ENCODE results near the gene TMEM26.
"Not testable (repeated sequence)": the region's sequence is repeated elsewhere in the genome, so short reads cannot be mapped to it uniquely, and the experiment has no call there.

TMEM26 gene

DNA sequence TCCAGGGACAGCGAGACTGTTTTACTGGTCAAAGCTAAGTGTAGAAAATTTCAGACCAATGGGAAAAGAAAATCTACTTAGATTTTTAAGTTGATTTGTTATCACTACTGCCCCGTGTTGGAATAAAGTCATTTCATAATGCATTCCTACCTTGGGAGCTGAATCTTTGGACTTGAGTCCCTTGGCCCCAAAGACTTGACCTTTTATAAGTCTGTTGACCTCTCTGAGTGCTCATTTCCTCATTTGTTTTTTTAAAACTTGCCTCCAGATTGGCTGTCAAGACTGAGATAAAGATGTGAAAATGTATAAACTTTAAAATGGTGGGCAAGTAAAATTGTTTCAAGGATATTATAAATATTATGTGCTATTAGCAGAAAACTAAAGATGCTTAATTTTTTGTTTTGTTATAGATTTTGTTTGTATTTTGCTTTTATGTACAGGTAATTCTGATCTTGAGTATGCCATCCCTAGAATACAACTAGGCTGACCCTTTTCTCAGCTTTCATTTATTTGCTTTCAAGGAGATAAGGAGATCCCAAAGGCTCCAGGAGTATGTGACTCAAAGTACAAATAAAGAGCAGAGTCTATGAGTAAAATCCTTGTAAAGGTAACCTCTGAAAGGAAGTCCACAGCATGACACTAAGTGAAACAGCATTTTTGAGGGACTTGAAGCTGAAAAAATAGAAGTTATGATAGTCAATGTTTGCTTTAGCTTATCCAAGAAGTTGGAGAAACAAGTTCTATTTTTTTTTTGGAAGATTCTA is 54.6 kb downstream of the TMEM26 start:
- no peak for DNase-seq

DNA sequence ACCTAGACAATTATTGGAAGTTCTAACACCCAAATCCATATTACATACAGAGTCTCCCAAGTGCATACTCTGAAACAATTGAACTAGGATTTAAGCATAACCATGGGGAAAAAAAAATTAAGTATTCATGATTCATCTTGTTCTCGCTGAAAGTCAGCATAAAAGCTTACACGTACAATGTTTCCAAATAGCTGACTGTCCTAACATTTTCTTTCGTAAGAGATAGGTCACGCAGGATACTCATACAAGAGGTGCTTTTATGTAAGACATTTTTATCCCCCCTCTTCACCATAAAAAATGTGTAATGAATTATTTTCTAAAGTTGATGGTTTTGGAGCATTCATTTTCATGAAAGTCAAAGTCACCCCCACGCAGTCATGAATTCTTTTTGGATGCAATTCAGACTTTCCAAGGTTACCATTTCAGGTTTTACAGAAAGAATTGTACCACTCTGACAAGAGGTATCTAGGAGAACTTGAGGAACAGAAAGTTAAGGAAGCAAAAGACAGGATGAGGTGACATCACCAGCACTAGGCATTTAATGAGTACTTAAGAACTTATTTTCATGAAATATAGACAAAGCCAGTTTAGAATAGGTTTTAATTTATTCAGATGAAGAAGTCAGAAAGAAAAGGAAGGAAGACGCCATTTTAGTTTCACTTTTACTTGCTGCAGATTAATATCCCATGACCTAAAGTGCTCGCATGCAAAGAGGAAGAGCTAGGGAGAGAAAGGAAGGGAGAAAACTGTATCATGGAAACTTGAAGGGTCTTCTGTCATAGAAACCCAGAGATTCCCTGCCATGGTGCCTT is 55.8 kb downstream of the TMEM26 start:
- DNase-seq = no peak

DNA sequence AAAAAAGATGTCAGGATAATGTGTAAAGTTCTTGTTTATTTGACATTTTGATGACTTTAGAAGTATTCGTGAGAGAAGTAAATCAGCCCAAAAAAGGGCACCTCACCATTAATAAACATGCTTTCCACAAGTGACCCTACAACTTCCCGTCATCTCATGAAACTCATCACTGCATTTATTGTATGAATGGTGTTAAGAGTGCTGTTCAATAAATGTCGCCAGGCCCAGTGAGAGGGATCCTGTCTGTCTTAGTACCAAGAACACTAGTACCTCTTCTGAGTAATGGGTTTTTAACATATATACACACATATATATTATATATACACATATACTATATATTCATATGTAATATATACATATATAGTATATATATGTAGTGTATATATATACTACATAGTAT is 61.9 kb downstream of the TMEM26 start:
- no peak for DNase-seq

GRCh38 chr10:61390851-61391250 is 62.3 kb downstream of the TMEM26 start:
- DNase-seq = no peak

DNA sequence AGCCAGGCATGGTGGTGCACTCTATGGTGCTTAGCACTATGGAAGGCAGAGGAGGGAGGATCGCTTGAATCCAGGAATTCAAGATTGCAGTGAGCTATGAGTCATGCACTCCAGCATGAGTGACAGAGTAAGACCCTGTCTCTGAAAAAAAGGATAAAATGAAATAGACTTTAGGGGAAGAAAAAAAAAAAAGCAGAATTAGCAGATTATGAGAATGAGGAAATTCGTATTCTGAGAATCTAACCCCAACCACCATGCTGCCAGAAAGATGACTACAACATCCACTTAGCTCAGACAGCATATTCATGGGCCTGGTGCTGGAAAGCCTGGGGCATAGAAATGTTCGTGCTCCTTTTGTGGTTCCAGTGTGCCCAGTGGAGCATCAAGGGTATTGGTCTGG is 63.3 kb downstream of the TMEM26 start:
- DNase-seq = no peak

- not testable (repeated sequence) for DNase-seq
These were observed 64.2 kb downstream of the TMEM26 start for GRCh38 chr10:61388986-61389385.

- DNase-seq = no peak
These were observed 67.8 kb downstream of the TMEM26 start for GRCh38 chr10:61385231-61386001.

GRCh38 chr10:61381153-61381552 is 72.0 kb downstream of the TMEM26 start:
- DNase-seq = not testable (repeated sequence)

DNA sequence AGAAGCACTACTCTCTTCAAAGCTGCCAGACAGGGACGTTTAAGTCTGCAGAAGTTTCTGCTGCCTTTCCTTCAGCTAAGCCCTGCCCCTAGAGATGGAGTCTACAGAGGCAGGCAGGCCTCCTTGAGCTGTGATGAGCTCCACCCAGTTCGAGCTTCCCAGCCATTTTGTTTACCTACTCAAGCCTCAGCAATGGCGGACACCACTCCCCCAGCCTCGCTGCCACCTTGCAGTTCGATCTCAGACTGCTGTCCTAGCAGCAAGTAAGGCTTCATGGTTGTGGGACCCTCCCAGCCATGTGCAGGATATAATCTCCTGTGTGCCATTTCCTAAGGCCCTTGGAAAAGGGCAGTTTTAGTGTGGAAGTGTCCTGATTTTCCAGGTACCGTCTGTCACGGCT is 74.3 kb downstream of the TMEM26 start:
- DNase-seq = no peak

- DNase-seq = no peak
These were observed 76.2 kb downstream of the TMEM26 start for GRCh38 chr10:61376908-61377368.

- DNase-seq = no peak
These were observed 76.8 kb downstream of the TMEM26 start for GRCh38 chr10:61376377-61376776.

GRCh38 chr10:61366365-61366764 is 86.8 kb downstream of the TMEM26 start:
- DNase-seq = no peak

DNA sequence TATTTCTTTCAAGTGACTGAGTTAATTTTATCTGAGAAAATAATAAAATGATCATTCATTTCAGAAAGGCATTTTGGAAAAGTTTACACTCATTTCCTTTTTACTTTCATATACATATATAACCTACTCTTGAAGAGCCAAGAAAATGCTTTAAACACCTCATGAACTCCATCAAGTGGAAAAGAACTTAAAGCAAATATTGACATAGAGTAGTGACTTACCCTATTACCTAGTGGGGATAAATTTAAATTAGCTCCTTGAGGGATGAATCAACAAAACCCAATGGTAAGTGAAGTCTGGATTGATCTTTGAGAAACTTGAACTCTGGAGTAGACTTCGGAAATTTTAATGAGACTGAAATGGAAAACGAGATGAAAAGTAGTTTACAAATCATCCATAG is 88.6 kb downstream of the TMEM26 start:
- no peak for DNase-seq

GRCh38 chr10:61363006-61363405 is 90.2 kb downstream of the TMEM26 start:
- DNase-seq = no peak

GRCh38 chr10:61359452-61359851 is 93.7 kb downstream of the TMEM26 start:
- no peak for DNase-seq

DNA sequence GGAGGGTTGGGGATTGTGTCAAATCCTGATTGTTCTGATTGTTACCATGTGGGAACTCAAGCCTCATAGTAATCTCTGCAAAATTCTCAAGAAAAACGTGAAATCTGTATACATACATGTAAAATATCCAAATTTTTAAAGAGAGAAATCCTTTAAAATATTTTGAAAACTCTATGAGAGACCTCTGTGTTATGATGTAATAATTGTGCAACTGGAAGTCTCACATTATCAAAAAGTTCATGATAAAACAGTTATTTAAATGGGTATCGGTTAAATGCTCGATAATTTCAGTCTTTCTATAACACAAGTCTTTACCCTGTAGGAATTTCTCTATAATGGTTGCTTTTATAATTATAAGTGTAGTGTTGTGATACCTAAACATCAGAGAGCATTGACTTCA is 95.5 kb downstream of the TMEM26 start:
- DNase-seq = no peak
